ENCODE results near the gene EHBP1L1. TPM values are rescaled to one million over a fixed set of nuclear protein-coding genes. Genes with fewer than 3 reads are reported as not detected.

The EHBP1L1 gene
- total RNA-seq, 1 experiment from 2014 or later: 19.6 TPM

DNA sequence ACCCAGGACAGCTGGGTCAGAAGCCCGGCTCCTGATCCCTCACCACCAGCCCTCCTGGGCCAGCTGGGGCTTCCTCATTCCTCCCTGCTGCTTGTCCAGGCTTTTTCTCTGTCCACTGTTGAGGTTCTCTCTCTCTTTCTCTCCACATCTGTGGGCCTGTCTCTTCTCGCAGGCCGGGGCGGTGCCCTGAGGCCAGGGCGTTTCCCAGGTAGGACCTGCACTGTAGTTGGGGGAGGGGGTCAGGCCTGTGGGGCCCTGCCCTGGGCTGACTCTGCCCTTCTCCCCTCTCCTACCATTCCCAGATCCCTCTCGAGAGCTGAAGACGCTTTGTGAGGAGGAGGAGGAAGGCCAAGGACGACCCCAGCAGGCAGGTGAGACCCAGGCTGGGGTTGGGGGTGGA, 4.9 kb downstream of the EHBP1L1 start:
- intact Hi-C loops (cut with micrococcal nuclease; ENCODE audit: unreplicated experiment): no loop called here
- Mint-ChIP-seq H3K36me3 (ENCODE audit: insufficient read depth, unreplicated experiment) (peaks cover 8% of the 10 kb centered on the region), H3K9me3 (ENCODE audit: unreplicated experiment) (no peaks in the 10 kb centered on the region), H3K27ac (ENCODE audit: unreplicated experiment) (no peak overlapping the region), H3K4me1 (ENCODE audit: low read depth, unreplicated experiment) (peaks cover 6% of the 10 kb centered on the region), H3K4me3 (ENCODE audit: unreplicated experiment) (no peak overlapping the region), H3K27me3 (ENCODE audit: insufficient read depth, unreplicated experiment) (no peaks in the 10 kb centered on the region)
- BruUV-seq (replicated peaks): no TSS peak
- ChIA-PET CTCF (interaction anchor here (0.6 kb wide), 2 partner anchors 12 to 15 kb away, joined by 3 to 4 read pairs; no protein-coding TSS in a partner anchor), POLR2A (no interaction called here)
- DNase-seq: no peak
- Histone ChIP-seq H3K4me3 (ENCODE audit: low read depth, low read length) (no peak overlapping the region), H3K9me3 (no peaks in the 10 kb centered on the region), H3K36me3 (ENCODE audit: control insufficient read depth, insufficient read depth, low read length) (no peaks in the 10 kb centered on the region), H3K4me1 (peaks cover 9% of the 10 kb centered on the region), H3K27me3 (replicated peaks; ENCODE audit: control insufficient read depth, insufficient read depth, low read length) (no peaks in the 10 kb centered on the region)
- no peak for TF ChIP-seq CTCF (IDR thresholded peaks at IDR 0.05; ENCODE audit: insufficient read depth in 1 of 2, low read depth in 1 of 2, low read length in 1 of 2, severe bottlenecking in 1 of 2, unreplicated experiment in 1 of 2)

DNA sequence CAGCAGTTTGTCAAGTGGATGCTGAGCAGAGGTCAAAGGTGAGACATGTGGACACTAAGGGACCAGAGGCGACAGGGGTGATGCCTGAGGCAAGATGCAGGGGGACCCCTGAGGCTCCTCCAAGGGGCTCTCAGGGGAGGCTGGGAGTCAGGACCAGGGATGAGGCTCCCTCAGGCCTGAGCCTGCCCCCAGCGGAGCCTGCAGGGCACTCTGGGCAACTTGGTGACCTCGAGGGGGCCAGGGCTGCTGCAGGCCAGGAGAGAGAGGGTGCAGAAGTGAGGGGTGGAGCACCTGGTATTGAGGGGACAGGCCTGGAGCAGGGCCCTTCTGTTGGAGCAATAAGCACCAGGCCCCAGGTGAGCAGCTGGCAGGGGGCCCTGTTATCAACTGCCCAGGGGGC, 6.1 kb downstream of the EHBP1L1 start:
- intact Hi-C loops (cut with micrococcal nuclease; ENCODE audit: unreplicated experiment): no loop called here
- peaks cover 3% of the 10 kb centered on the region; the same call in 1 of the 2 replicates for H3K4me1 ChIP-seq
- H3K4me1 Mint-ChIP-seq (ENCODE audit: low read depth, unreplicated experiment): peaks cover 6% of the 10 kb centered on the region
- no peak for DNase-seq
- ChIA-PET POLR2A (no interaction called here), CTCF (no interaction called here)
- no peak overlapping the region for H3K4me3 Mint-ChIP-seq (ENCODE audit: unreplicated experiment)
- H3K27me3 Mint-ChIP-seq (ENCODE audit: insufficient read depth, unreplicated experiment): no peaks in the 10 kb centered on the region
- H3K27ac Mint-ChIP-seq (ENCODE audit: unreplicated experiment): no peak overlapping the region
- no peak overlapping the region for H3K4me3 ChIP-seq (ENCODE audit: low read depth, low read length)
- no peaks in the 10 kb centered on the region for H3K36me3 ChIP-seq (ENCODE audit: control insufficient read depth, insufficient read depth, low read length)
- no peaks in the 10 kb centered on the region for H3K9me3 ChIP-seq
- H3K36me3 Mint-ChIP-seq (ENCODE audit: insufficient read depth, unreplicated experiment): no peaks in the 10 kb centered on the region
- BruUV-seq (replicated peaks): no TSS peak
- no peak for TF ChIP-seq CTCF (IDR thresholded peaks at IDR 0.05; ENCODE audit: insufficient read depth in 1 of 2, low read depth in 1 of 2, low read length in 1 of 2, severe bottlenecking in 1 of 2, unreplicated experiment in 1 of 2)
- no peaks in the 10 kb centered on the region for H3K9me3 Mint-ChIP-seq (ENCODE audit: unreplicated experiment)
- H3K27me3 ChIP-seq (replicated peaks; ENCODE audit: control insufficient read depth, insufficient read depth, low read length): no peaks in the 10 kb centered on the region

DNA sequence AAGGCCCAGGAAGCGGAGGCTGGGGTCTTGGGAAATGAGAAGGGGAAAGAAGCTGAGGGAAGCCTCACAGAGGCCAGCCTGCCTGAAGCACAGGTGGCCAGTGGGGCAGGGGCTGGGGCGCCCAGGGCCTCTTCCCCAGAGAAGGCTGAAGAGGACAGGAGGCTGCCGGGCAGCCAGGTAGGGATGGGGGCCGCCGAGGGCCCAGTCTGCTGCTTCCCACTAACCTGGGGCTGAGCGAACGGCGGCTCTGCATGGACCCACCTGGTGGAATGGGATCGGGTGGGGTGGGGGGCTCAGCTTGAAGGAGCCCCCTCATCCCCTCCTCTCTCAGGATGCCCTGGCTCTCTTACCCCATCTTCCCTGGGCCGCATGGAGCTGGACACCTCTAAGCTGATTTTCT, 7.7 kb downstream of the EHBP1L1 start:
- H3K4me1 ChIP-seq: no peaks in the 10 kb centered on the region
- ChIA-PET CTCF (interaction anchor here (1.3 kb wide), 1 partner anchor 10 kb away, joined by 3 read pairs; no protein-coding TSS in a partner anchor), POLR2A (no interaction called here)
- no peak overlapping the region for H3K27ac Mint-ChIP-seq (ENCODE audit: unreplicated experiment)
- H3K9me3 ChIP-seq: no peaks in the 10 kb centered on the region
- H3K4me3 ChIP-seq (ENCODE audit: low read depth, low read length): no peak overlapping the region
- intact Hi-C loops (cut with micrococcal nuclease; ENCODE audit: unreplicated experiment): no loop called here
- H3K27me3 ChIP-seq (replicated peaks; ENCODE audit: control insufficient read depth, insufficient read depth, low read length): no peaks in the 10 kb centered on the region
- no peaks in the 10 kb centered on the region for H3K27me3 Mint-ChIP-seq (ENCODE audit: insufficient read depth, unreplicated experiment)
- no peak for DNase-seq
- H3K4me1 Mint-ChIP-seq (ENCODE audit: low read depth, unreplicated experiment): peaks cover 6% of the 10 kb centered on the region
- no peak for TF ChIP-seq CTCF (IDR thresholded peaks at IDR 0.05; ENCODE audit: insufficient read depth in 1 of 2, low read depth in 1 of 2, low read length in 1 of 2, severe bottlenecking in 1 of 2, unreplicated experiment in 1 of 2)
- no peaks in the 10 kb centered on the region for H3K36me3 ChIP-seq (ENCODE audit: control insufficient read depth, insufficient read depth, low read length)
- no peaks in the 10 kb centered on the region for H3K36me3 Mint-ChIP-seq (ENCODE audit: insufficient read depth, unreplicated experiment)
- BruUV-seq (replicated peaks): no TSS peak
- no peak overlapping the region for H3K4me3 Mint-ChIP-seq (ENCODE audit: unreplicated experiment)
- no peaks in the 10 kb centered on the region for H3K9me3 Mint-ChIP-seq (ENCODE audit: unreplicated experiment)
